ENCODE measurements around the gene SOX21.

GRCh38 chr13:94674609-94675348 lies 37.6 kb downstream of the SOX21 start:
- TF ChIP-seq, protein P1, sequence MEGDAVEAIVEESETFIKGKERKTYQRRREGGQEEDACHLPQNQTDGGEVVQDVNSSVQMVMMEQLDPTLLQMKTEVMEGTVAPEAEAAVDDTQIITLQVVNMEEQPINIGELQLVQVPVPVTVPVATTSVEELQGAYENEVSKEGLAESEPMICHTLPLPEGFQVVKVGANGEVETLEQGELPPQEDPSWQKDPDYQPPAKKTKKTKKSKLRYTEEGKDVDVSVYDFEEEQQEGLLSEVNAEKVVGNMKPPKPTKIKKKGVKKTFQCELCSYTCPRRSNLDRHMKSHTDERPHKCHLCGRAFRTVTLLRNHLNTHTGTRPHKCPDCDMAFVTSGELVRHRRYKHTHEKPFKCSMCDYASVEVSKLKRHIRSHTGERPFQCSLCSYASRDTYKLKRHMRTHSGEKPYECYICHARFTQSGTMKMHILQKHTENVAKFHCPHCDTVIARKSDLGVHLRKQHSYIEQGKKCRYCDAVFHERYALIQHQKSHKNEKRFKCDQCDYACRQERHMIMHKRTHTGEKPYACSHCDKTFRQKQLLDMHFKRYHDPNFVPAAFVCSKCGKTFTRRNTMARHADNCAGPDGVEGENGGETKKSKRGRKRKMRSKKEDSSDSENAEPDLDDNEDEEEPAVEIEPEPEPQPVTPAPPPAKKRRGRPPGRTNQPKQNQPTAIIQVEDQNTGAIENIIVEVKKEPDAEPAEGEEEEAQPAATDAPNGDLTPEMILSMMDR (IDR thresholded peaks at IDR 0.05) = no peak
- TF ChIP-seq POLR2A (IDR thresholded peaks at IDR 0.05) = no peak
- TF ChIP-seq EP300 (IDR thresholded peaks at IDR 0.05) = no peak
